GM19240 (cell line): ENCODE measurements around the gene HSPBP1.

ENCODE experiments used
- DNase-seq: peaks from one replicate; pipeline ENCODE4 v3.0.0; 2011; ENCODE audit warnings: low spot score; ENCODE audit not compliant: insufficient read length

Gene HSPBP1

GRCh38 chr19:55305491-55305890, 25.6 kb upstream of the HSPBP1 start:
- DNase-seq, result peak; percentile 66

GRCh38 chr19:55304980-55305379, 25.1 kb upstream of the HSPBP1 start:
- no peak for DNase-seq

- DNase-seq, result no peak
Observed at GRCh38 chr19:55304279-55304978, 24.5 kb upstream of the HSPBP1 start.

GRCh38 chr19:55303477-55303876, 23.6 kb upstream of the HSPBP1 start:
- DNase-seq, result no peak

GRCh38 chr19:55302318-55302703, 22.4 kb upstream of the HSPBP1 start:
- DNase-seq, result no peak

GRCh38 chr19:55301459-55302317, 21.8 kb upstream of the HSPBP1 start:
- peak; percentile 99 for DNase-seq

- DNase-seq, result no peak
Observed at GRCh38 chr19:55300886-55301458, 21.1 kb upstream of the HSPBP1 start.

- no peak for DNase-seq
Observed at GRCh38 chr19:55299991-55300390, 20.1 kb upstream of the HSPBP1 start.

- DNase-seq, result no peak
Observed at GRCh38 chr19:55297267-55297666, 17.4 kb upstream of the HSPBP1 start.

- DNase-seq, result no peak
Observed at GRCh38 chr19:55289117-55289796, 9.3 kb upstream of the HSPBP1 start.

GRCh38 chr19:55287361-55288079, 7.6 kb upstream of the HSPBP1 start:
- no peak for DNase-seq

- DNase-seq, result no peak
Observed at GRCh38 chr19:55285229-55285890, 5.5 kb upstream of the HSPBP1 start.

- DNase-seq, result no peak
Observed at GRCh38 chr19:55284405-55285058, 4.6 kb upstream of the HSPBP1 start.

- no peak for DNase-seq
Observed at GRCh38 chr19:55283548-55284377, 3.9 kb upstream of the HSPBP1 start, which contains the start of gene BRSK1. BRSK1 (plus strand) TSS chr19:55283997; CDS start chr19:55284443, 446 bp downstream.

- no peak for DNase-seq
Observed at GRCh38 chr19:55279340-55279739, 570 bp downstream of the HSPBP1 start.

GRCh38 chr19:55278391-55279135, 1.3 kb downstream of the HSPBP1 start:
- DNase-seq, result no peak

- DNase-seq, result no peak
Observed at GRCh38 chr19:55277494-55277893, 2.4 kb downstream of the HSPBP1 start.

GRCh38 chr19:55276720-55277430, 3.0 kb downstream of the HSPBP1 start:
- no peak for DNase-seq
